Progenitor cell of endocrine pancreas (in vitro differentiated cells): Measurements from ENCODE around the gene NHSL1. TPM values are rescaled to one million over a fixed set of nuclear protein-coding genes. Genes with fewer than 3 reads are reported as not detected.

Source experiments
- DNase-seq: peaks from one replicate; pipeline ENCODE4 v3.0.0; 2021; ENCODE audit warnings: low spot score; ENCODE audit not compliant: unreplicated experiment
- H3K27ac Mint-ChIP-seq: 2 replicates; pipeline ENCODE4 v1.8.0; 2021; ENCODE audit warnings: mild to moderate bottlenecking, moderate library complexity, mixed read lengths
- H3K27me3 Mint-ChIP-seq: 2 replicates; pipeline ENCODE4 v1.8.0; 2021; ENCODE audit warnings: mixed read lengths
- H3K36me3 Mint-ChIP-seq: 2 replicates; pipeline ENCODE4 v1.8.0; 2022; ENCODE audit warnings: mixed read lengths; ENCODE audit not compliant: insufficient read depth
- H3K4me1 Mint-ChIP-seq: 2 replicates; pipeline ENCODE4 v1.8.0; 2021; ENCODE audit warnings: low read depth, mixed read lengths
- H3K4me3 Mint-ChIP-seq: 2 replicates; pipeline ENCODE4 v1.8.0; 2021; ENCODE audit warnings: low read depth, mild to moderate bottlenecking, moderate library complexity, mixed read lengths
- H3K9me3 Mint-ChIP-seq: 2 replicates; pipeline ENCODE4 v1.8.0; 2021; ENCODE audit warnings: low read depth, mixed read lengths
- microRNA-seq: library from miRNA; unstranded; fragments of <30 nt; microRNA quantifications from one replicate; pipeline ENCODE4 v1.1.0, GENCODE V29; 2020; ENCODE audit warnings: borderline number of aligned reads; ENCODE audit not compliant: unreplicated experiment
- total RNA-seq: library from RNA; stranded (reverse); gene quantifications from 2 replicates; pipeline ENCODE4 v1.2.1, GENCODE V29; 2021
- TF ChIP-seq, protein P1 (sequence below): fragments of 200-600 bp; sonication (generic); IDR thresholded peaks from one replicate; pipeline ENCODE4 v1.5.0; 2021; ENCODE audit warnings: antibody characterized with exemption, mild to moderate bottlenecking; ENCODE audit not compliant: unreplicated experiment

Gene NHSL1
- total RNA-seq, 1 donor from 2014 or later: 86.5 TPM

DNA sequence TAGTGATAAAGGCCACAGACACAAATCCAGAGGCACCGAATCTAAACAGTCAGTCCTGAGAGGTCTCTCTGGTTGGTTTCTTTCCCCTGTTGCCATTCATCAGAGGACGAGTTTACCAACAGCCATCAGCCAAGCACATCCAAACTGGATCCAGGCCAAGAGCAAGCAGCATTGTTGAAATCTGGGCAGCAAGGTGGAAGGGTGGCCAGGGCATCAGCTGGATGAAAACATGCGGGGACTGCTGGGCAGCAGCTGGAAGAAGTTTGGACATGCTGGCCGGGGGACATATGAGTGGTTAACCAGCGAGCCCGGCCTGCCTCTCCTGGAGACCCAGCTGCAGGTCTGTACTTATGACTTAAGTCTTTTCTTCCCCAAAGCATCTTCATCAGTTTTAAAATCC, 121.5 kb downstream of the NHSL1 start, which contains the start of gene SMIM28:
Gene SMIM28 (plus strand): TSS at position 62 of the 400 bp plus-strand sequence. CDS start 168 bp downstream, at position 230.
- Mint-ChIP-seq H3K4me1 (peaks cover 32% of the 10 kb centered on the region), H3K27me3 (no peaks in the 10 kb centered on the region), H3K27ac (peak within 1 kb of the TSS; percentile 67), H3K36me3 (no peaks in the 10 kb centered on the region), H3K4me3 (no peak within 1 kb of the TSS), H3K9me3 (peaks cover 6% of the 10 kb centered on the region)
- no peak for DNase-seq
- TF ChIP-seq, protein P1, sequence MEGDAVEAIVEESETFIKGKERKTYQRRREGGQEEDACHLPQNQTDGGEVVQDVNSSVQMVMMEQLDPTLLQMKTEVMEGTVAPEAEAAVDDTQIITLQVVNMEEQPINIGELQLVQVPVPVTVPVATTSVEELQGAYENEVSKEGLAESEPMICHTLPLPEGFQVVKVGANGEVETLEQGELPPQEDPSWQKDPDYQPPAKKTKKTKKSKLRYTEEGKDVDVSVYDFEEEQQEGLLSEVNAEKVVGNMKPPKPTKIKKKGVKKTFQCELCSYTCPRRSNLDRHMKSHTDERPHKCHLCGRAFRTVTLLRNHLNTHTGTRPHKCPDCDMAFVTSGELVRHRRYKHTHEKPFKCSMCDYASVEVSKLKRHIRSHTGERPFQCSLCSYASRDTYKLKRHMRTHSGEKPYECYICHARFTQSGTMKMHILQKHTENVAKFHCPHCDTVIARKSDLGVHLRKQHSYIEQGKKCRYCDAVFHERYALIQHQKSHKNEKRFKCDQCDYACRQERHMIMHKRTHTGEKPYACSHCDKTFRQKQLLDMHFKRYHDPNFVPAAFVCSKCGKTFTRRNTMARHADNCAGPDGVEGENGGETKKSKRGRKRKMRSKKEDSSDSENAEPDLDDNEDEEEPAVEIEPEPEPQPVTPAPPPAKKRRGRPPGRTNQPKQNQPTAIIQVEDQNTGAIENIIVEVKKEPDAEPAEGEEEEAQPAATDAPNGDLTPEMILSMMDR: no peak

DNA sequence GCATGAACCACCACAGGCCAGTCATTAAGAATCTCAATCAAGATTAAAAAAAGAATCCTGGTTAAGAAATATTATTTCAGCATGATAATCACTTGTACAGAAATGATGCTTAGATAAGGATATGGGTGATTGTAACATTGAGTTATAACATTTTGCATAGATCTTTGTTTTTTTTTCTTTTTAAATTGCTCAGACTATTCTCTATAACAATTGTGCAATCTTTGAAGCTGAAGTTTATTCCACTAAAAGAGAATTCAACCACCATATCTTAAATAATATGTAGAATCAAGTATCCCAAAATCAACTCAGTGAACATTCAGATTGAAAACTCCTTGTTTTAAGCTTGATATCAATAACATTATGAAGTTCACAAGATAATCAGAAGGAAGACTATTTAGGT, 122.3 kb downstream of the NHSL1 start:
- no peak overlapping the region for H3K27ac Mint-ChIP-seq
- H3K9me3 Mint-ChIP-seq: peaks cover 6% of the 10 kb centered on the region
- TF ChIP-seq, protein P1: no peak
- H3K4me1 Mint-ChIP-seq: peaks cover 31% of the 10 kb centered on the region
- no peak for DNase-seq
- no peak overlapping the region for H3K4me3 Mint-ChIP-seq
- H3K36me3 Mint-ChIP-seq: no peaks in the 10 kb centered on the region
- no peaks in the 10 kb centered on the region for H3K27me3 Mint-ChIP-seq

GRCh38 chr6:138374815-138375214, 124.5 kb downstream of the NHSL1 start:
- TF ChIP-seq, protein P1: no peak
- Mint-ChIP-seq H3K4me1 (peaks cover 52% of the 10 kb centered on the region), H3K27me3 (no peaks in the 10 kb centered on the region), H3K9me3 (peaks cover 6% of the 10 kb centered on the region), H3K27ac (no peak overlapping the region), H3K4me3 (no peak overlapping the region), H3K36me3 (no peaks in the 10 kb centered on the region)
- DNase-seq: no peak

GRCh38 chr6:138374230-138374629, 125.1 kb downstream of the NHSL1 start:
- H3K27ac Mint-ChIP-seq: peak overlapping the region; percentile 12
- TF ChIP-seq, protein P1: no peak
- no peaks in the 10 kb centered on the region for H3K27me3 Mint-ChIP-seq
- H3K4me1 Mint-ChIP-seq: peaks cover 54% of the 10 kb centered on the region
- peaks cover 6% of the 10 kb centered on the region for H3K9me3 Mint-ChIP-seq
- H3K36me3 Mint-ChIP-seq: no peaks in the 10 kb centered on the region
- H3K4me3 Mint-ChIP-seq: no peak overlapping the region
- DNase-seq: no peak

DNA sequence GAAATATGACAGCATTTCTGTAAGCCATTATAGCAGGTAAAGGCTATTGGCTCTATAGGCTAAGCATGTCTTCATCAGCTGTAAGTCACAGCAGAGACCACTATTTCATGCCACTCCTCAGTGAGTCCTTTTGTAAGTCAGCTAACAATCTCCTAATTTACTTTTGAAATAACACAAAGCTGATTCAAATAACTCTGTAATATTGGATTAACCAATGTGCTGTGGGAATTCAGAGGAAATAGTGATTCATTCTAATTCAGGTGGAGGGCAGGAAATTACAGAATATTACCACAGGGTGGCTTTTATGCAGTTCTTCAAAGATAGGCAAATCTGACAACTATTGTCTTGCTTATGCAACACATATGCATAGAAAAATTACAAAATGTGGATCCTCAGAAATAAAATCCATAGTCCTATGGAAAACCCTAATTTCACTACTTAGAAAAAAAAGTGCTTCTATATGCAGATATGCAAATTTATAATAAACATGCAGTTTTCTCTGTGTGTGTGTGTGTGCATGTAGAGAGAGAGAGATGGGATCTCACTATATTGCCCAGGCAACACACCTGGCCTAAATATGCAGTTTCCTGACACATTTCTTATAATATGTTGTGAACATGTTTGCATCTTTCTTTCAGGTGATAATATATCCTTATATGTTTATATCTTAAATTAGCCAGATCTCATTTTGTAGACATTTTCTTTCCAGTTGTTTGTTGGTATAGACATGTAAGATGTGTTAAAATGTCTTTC, 126.4 kb downstream of the NHSL1 start:
- H3K27ac Mint-ChIP-seq: peak overlapping the region; percentile 79

More for the DNA sequence above, 126.4 kb downstream of the NHSL1 start:
- H3K27me3 Mint-ChIP-seq: no peaks in the 10 kb centered on the region
- H3K4me3 Mint-ChIP-seq: no peak overlapping the region
- no peak for DNase-seq
- H3K36me3 Mint-ChIP-seq: peaks cover 1% of the 10 kb centered on the region
- peaks cover 43% of the 10 kb centered on the region for H3K4me1 Mint-ChIP-seq
- TF ChIP-seq, protein P1: peak; percentile 21
- H3K9me3 Mint-ChIP-seq: peaks cover 6% of the 10 kb centered on the region

Small RNAs within 50 kb of the gene (microRNA-seq; reads per million reads assigned to microRNA genes)
- gene MIR3145: 13.7 reads per million, percentile 25 among the genes with 10 or more reads in this experiment

Other genes starting within 250 kb of the NHSL1 start
- not detected in 2 replicates for gene SMIM28, start 121.6 kb downstream of the NHSL1 start, total RNA-seq
- gene HEBP2, start 95.3 kb downstream of the NHSL1 start, total RNA-seq: 67.7 and 73.2 TPM in 2 replicates